HG03108 (cell line): ENCODE results near the gene TMEM45A.
"Not testable (repeated sequence)": the region's sequence is repeated elsewhere in the genome, so short reads cannot be mapped to it uniquely, and the experiment has no call there.

Source experiments
- ATAC-seq: cut with Tn5 transposase; IDR thresholded peaks from one replicate; pipeline ENCODE4 v1.9.1; 2021; ENCODE audit warnings: moderate library complexity; ENCODE audit not compliant: unreplicated experiment

TMEM45A gene

DNA sequence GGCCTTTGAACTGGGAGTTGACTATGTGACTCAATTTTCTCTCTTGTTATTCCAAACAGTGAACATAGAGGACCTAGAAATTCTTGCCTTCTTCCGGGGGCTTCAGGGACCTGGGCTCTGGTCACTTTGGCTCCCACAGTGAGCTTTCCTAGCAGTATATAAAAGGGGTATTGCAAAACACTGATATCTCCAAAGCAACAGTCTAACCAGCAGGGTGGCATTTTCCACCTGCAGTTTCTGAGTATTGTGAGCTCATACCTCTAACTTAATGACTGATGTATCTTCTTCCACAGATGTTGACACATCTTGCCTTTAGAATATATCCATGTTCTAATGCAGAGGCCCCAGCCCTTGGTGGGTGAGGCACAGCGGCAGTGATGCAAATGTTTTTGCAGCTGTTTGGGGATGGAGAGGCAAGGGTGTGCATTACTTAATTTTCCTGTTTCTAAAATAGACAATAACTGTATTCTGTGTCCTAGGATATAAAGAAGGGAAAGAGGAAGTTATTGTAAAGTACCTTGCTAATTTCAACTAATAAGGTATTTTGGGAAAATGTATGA, 71.3 kb downstream of the TMEM45A start:
- no peak for ATAC-seq

DNA sequence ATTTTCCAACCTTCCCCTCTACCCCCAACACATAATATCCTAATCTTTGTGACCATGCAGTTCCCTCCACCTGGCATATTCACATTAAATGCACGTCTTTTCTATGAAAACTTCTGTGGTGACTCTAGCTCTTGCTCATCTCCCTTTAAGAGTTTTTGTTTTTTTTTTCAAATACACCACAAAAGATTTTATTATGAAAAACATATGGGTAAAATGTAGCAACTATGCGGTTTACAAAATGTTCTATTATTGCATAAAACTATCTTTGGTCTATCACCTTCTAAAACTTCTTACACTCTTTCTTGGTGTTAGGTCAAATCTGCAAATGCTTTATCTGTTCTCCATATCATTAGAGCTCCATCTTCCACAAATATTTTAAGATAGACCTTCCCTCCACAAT, 78.4 kb downstream of the TMEM45A start:
- no peak for ATAC-seq

DNA sequence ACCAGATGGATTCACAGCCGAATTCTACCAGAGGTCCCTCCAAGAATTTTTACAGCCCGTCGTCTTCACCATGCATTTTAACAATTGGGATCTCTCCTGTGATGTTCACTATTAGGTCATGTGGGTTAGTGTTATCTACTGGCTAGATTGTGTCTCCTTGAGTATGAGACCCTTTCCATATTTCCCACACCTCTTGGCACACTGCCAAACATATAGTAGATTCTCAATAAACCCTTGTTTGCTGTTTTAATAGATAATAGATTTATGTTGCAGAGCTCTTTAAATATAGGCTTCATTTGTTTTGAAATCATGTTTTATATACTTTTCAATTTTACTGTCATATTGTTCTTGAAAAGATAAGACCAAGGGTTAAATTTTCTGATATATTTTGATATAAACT, 82.1 kb downstream of the TMEM45A start:
- ATAC-seq = no peak

DNA sequence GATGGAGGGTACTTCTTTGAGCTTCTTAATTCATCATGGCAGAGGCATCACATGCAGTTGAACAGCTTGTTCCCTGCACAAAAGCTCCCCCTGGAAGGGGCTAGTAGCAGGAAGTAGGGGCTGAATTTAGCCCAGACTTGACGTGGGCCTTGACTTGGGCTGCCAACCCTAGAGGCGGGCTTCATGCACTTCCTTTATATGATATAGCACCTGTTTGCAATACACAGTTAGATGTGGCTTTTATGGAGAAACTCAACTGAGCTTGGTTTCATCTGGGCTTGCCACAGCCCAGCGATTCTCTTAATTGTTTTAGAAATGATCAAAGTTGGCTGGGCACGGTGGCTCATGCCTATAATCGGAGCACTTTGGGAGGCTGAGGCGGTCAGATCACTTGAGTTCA, 83.3 kb downstream of the TMEM45A start:
- ATAC-seq = no peak

DNA sequence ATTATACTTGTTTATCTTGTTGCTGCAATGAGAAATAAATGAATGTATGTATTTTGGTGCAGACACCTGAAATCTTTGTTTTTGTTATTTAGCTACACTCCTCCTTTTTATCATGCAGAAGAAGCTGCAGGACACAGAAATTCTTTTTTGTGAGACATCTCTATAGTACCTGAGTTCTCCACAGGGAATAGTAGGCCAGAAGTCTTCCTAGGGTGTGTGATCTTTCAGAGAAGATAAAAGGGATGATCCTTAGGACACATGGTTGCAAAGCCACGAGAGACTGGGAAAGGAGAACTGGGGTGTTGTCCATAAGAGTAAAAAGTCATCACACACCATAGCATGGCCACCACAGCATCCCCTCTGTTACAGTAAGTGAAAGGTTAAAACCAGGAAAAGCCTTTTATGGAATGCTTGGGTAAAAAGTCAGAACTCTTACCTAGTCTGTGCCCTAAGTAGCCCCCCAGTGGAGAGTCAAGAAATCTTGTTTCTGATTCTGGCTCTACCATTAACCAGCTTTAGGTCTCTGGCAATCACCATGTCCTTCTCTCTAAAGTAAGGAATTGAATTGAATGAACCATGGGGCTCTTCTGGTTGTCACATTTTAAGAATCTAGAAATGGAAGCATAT, 85.1 kb downstream of the TMEM45A start:
- ATAC-seq = no peak

DNA sequence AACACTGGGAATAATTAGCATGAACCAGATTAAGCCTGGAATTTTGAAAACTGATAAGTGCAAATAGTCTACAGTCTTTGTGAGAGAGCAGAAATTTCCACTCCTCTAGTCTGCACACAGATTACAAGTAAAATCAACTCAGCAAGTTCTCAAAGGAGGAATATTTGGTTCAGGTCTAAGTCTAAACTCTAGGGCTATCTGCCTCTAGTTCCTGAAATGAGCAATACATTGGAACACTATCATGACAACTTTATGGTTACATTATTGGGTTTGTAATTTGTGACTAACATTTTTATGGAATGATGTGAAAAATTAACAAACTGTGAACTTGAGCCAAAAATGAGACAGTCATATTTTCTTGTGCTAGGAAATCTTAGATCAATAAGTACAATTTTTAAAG, 86.2 kb downstream of the TMEM45A start:
- no peak for ATAC-seq

DNA sequence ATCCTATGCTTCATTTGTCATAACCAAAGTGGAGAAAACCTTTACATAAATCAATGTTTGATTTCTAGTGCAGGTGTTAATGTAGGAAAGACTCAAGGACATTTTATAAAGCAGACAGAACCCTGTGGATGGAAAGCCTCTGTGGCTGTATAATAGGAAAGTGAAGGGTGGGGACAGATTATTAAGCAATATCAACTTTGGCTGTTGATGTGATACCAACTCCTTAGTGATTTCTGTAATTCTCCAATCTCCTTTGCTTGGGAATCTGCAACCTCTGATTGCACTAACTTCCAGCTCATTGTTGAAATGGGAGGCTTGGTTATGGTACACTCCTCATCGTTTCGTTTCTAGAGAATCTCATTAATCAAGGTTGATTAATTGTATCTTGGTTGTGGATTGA, 87.7 kb downstream of the TMEM45A start:
- no peak for ATAC-seq

DNA sequence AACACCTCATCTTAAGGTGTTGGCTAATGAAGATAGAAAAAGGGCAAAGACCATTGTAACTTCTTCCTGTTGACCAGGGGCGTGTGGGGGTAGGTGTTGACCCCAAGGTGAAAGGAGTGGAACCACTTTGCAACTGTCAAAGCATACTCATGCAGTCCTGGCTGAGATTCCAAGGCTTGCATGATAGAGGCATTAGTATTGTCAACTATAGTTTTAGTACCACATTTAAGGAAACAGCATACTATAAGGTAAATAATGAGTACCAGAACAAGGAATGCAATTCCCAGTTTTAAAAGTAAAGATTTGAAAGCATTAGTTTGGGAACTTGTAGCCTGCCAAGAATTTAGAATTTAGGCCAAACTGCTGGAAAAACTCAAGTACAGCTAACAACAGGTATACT, 89.2 kb downstream of the TMEM45A start:
- ATAC-seq = no peak

DNA sequence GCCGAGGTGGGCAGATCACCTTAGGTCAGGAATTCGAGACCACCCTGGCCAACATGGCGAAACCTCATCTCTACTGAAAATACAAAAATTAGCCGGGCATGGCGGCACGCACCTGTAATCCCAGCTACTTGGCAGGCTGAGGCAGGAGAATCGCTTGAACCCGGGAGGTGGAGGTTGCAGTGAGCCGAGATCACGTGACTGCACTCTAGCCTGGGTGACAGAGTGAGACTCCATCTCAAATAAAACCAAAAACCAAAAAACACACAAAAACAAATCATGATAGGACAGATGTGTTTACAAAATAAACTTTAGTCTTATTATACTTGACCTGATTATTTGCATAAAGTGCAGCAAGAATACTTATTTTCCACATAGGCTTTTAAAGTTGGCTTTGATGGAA, 89.7 kb downstream of the TMEM45A start:
- ATAC-seq = not testable (repeated sequence)

DNA sequence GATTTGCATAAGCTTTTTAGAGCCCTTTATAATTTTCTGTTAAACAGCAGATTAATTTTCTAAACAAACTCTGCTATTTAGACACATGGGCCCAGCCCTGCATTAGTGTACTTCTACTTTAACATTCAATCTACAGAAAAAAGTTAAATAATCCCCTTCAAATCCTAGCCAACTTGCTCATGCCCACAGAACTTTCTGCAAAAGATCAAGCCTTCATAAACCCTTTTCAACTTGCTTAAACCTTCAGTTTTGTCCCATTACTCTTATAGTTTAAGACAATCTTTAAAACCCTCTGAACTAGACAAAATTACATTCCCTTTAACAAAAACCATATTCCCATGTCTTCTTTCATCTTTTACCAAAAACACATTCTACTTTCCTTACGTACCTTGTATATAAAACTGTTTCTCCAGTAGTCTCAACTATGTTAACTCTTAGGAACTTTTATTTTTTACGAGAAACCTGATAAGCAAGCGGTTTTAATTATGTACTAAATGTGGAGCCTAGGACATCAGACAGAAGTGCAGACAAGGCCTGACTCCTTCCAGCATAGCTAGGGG, 91.8 kb downstream of the TMEM45A start:
- ATAC-seq = no peak

DNA sequence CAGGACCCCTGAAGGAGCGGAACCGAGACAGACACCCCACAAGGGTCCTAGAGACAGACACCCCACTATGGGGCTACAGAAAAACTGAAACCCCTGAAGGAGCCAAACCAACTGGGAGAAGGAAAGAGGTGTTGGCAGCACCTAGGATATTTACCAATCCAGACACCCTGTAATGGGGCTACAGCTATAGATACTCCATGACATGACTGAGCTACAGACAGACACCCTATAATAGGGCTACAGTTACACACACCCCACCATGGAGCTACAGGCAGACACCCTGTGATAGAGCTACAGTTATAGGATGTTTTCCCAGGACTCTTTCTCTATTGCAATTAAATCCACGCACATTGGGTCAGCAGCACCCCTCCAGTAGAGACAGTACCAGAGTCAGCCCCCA, 94.4 kb downstream of the TMEM45A start:
- ATAC-seq = no peak

DNA sequence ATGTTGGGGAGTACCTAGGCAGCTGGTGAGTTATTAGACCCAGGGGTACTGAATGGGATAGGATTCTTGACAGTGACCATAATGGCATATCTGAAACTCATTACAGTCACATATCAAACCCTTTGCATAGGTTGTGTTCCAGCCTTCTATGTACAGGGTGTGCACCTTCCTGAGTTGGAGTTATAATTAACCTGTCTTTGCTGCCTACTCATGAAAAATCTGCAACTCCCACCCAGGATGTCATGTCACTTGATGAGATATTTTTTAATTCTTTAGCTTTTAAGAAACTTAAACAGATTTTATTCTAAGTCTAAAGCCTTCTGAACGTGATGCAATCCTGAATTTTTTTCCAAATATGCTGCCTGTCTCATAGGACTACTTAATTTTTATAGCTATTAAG, 95.8 kb downstream of the TMEM45A start:
- ATAC-seq = no peak

DNA sequence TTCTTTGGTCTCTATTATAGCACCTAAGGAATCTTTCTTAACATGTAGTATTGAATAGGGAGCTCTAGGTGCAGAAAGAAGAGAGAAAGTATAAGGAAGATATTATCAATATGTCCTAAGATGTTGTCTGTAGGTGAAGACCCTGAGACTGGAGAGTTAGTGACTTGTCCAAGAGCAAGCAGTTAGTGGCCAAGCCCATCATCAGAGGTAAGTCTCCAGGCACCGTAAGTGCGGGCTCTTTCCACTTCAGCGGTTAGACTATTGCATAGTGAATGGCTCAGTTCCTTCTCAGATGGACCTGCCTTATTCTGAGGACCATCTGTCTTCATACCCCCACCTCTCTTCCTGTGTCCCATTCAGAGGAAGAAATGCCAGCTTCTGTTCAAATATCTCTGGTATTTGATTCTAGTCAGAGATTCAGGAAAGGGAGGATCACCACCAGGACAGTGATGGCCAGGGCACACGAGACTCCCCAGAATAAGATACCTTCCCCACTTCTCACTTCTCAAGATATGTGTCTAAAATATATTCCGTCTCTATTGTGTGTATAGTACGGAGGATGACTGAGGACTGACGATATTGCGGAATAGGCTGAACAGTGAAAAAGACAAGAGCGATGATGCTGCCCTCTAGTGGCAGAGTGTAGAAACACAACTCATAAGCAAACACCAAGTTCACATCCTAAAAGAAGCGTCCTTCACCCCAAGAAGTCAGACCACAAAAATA, 97.9 kb downstream of the TMEM45A start:
- ATAC-seq = peak; percentile 78

DNA sequence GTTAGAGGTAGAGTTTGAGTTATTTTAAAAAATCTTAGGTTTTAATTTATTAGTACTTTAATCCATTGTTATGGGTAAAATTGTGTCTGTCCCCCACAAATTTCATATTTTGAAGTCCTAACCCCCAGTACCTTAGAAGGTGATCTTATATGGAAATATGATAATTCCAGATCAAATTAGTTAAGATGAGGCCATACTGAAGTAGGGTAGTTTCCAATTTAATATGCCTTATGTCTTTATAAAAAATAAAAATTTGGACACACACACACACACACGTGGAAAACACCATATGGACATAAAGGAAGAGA, 98.4 kb downstream of the TMEM45A start:
- no peak for ATAC-seq

DNA sequence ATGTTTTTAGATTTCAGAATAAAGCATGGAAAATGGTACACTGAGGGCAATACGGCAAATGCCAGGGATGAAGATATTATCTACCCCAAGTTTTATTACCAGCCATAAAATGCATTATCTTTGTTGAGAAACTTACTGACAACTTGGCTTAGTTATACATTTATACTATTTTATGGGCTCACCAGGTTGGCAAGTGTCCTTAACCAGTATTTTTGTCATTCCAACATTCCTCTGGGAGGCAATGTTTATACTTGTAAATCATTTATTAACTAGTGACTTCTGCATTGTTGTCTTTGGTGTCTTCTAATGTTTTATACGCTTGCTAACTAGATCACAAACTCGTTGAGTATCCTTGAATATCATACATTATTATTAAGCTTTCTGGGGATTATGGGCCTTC, 99.0 kb downstream of the TMEM45A start:
- ATAC-seq = no peak

DNA sequence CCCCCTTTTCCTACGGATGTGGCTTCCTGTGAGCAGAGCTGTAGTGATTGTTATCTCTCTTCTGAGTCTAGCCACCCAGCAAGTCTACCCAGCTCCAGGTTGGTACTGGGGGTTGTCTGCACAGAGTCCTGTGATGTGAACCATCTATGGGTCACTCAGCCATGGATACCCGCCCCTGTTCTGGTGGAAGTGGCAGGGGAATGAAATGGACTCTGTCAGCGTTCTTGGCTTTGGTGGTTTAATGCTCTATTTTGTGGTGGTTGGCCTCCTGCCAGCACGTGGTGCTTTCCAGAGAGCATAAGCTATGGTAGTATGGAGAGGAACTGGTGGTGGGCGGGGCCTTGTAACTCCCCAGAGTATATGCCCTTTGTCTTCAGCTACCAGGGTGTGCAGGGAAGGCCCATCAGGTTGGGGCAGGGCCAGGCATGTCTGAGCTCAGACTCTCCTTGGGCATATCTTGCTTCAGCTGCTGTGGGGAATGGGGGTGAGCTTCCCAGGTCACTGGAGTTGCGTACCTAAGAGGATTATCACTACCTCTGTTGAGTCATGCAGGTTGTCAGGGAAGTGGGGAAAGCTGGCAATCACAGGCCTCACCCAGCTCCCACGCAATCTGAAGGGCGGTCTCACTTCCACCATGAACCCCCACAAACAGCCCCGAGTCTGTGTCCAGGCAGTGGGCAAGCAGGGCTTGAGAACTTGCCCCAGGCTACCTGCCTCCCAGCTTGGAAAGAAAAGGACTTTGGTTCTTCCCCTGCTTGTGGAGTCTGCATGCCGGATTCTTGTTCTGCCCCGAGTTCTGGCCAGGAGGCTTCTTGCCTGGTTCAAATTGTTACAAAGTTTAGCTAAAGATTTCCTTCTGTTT, 108.0 kb downstream of the TMEM45A start:
- no peak for ATAC-seq

DNA sequence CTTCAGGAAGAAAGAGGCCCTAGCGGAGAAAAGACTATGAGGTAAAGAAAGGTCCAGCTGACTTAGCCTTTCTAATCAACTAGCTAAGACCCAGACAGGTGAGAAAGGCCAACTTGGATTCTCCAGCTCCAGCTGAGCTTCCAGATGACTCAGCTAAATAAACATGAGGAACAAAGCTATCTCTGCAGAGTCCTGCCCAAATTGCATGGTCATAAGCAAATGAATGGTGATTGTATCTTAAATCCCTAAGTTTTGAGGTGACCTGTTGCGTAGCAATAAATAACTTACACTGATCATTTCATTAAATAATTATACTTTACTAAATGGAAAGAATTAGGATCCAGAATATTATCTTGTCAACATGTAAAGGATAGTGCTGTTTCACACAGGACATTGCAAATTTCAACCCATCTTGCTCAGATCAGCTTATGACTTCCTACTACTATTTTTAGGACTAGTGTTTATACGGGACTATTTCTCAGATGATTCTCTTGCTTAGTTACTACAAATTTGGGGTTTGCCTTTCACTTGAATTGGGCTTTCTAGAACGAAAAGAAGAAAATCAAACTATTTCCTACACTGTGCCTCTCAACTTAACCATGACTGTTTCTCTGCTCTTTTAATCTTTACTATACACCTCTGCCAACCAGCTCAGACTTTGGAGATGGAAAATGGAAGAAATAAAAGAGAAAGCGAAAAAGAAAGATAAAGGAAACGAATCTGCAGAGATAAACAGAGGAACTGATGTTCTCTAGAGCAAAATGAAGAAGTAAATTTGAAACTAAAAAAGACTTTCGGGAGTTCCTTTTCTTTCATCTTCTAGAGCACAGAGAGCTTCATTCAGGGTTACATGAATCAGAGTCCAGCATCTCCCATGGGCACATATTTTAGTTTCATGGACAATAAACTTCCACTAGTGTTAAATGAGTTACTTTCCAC, 110.4 kb downstream of the TMEM45A start:
- ATAC-seq = peak; percentile 27

DNA sequence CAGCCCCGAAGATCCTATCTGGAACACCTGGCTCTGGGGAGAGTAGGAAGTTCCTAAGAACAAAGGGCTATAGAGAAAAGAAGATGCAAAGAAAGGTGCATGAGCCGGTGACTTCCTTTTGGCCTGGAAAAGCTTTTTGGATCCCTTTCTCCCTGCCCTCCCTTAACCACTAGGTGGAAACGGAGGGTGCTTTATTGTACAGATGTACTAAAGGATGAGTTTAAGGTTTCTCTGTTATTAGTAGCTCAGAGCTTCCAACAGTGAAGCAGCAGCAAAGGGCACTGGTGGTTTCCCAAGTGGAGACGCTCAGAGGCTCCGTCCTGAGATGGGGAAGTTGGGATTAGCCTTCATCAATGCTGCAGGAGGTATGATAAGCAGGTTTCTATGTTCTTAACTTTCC, 111.0 kb downstream of the TMEM45A start:
- ATAC-seq = peak; percentile 31

DNA sequence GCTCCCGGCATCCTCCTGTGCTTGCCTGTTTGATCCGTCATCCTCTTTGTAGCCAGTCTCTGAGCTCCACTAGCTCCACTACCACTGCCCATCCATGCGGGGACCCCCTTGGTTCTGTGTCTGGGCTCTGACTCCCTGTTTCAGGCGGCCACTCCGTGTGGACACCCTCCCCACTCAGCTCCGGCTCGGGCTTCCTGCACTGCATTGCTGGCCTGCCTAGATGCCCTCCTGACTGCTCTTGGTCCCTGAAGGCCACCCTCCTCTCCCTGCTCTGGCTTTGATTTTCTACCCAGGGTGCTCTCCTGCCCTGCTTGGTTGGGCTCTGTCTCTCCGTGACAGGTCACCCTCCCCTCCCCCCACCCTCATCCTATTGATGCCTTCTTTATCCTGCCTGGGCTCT, 112.9 kb downstream of the TMEM45A start:
- no peak for ATAC-seq

DNA sequence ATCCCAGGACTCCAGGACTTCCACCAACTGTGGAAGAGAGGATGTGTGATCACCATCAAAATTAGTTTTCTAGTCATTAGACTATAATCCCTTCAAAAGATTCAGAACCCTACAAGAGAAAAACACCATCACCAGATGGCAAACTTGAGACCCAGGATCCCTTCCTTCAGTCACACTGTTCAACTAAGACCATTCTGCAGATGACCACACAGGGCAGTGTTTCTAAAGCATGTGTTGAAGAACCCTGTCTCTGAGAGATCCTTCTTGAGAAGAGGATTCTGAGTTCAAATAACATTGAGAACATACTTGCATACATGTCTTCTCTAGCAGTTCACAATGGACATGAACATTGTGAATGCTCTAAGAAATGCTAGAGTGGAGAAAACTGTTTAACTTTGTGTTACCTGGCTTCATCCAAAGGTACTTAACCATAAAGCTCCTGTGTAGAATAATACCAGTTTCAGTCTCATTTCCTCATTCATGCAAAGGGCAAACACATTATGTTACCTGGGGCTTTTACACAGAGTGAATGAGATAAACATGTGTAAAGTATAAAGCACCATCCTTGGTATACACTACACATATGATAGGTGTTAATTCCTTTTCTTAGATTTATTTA, 114.6 kb downstream of the TMEM45A start:
- ATAC-seq = peak; percentile 81
